ENCODE data around the gene VWA5B1. TPM values are rescaled to one million over a fixed set of nuclear protein-coding genes. Genes with fewer than 3 reads are reported as not detected.

The VWA5B1 gene
- total RNA-seq, 1 donor from 2014 or later, result 0.13 TPM

DNA sequence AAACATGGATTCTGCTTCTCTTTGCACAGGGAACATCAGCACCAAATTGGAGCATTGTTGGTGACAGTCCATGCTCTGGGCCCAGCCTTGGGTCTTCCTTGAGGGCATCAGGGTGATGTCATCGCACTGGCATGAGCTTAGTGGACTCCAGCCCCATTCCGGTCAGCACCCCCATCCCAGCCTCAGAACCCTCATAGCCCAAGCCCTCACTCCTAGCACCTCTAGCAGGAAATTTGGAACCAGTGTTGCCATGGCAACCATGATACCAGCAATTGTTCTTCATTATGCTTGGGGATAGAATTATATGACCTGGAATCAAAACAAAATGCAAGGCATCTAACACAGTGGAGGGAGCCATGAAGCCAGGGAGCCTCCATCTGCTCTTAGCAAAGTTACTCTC is 83.1 kb downstream of the VWA5B1 start:
- intact Hi-C loops (cut with DNase I), result no loop called here
- no peak for DNase-seq
- ATAC-seq (ENCODE audit: poor library complexity), result no peak

DNA sequence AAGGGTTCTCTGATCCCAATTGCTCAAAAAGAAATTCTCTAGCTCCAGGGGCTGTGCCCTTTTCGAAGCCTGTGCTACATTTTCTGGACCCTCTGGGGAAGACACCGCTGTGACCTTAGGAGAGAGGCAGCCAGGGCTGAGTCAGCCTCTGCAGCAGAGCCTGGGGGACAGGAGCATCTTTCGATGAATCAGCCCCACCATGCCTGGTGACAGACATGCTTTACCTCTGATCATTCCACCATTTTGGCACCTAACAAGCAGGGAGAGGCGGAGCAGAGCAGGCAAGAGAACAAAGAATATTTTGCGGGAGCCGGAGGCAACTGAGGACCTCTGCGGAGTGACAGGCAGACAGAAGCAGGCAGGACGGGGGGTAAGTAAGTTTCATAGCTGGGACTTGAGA is 84.9 kb downstream of the VWA5B1 start:
- intact Hi-C loops (cut with DNase I), result no loop called here
- ATAC-seq (ENCODE audit: poor library complexity), result no peak
- no peak for DNase-seq

DNA sequence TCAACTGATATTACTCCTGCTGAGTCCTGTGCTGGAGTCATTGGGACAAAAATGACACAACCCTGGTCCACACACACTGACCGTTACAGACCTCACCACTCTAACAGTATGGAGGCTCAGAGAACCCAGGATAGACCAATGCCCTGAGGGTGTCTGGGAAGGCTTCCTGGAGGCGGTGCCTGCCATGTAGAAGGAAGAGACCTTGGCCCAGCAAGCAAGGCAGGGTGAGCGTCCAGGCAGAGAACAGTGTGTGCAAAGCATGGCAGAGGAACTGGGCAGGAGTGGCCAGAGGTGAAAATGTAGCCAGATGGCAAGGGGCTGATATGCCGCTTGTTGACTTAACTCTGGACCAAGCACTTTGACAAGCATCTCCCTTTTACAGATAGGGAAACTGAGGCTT is 85.5 kb downstream of the VWA5B1 start:
- intact Hi-C loops (cut with DNase I), result no loop called here
- no peak for ATAC-seq (ENCODE audit: poor library complexity)
- DNase-seq, result no peak

DNA sequence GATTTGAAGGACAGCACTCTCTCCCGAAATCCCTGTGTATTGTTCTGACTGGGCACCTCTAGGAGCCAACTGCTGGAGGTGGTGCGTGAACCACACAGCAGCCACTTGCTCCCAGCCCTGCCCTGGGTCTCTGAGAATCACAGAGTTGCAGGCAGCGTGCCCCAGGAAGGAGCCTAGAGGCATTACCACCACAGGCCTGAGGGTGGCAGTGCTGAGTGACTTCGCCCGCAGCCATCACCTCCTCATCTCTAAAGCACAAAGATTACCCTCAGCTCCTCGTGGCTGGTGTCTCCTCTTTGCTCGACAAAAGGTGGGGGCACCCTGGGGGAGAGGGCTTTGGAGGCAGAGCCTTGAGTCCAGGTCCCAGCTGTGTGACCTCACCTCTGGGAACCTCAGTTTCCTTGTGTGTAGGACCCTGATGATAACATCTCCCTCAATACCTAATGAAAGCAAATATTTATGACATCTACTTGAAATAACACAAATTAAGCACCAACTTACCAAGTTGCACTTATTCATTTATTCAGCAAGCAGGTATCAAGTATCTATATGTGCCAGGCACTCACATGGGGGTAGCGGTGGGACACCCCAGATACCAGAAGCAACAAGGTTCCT is 86.3 kb downstream of the VWA5B1 start:
- DNase-seq (peak; percentile 68), ATAC-seq (ENCODE audit: poor library complexity) (peak; percentile 74)
- intact Hi-C loops (cut with DNase I), result no loop called here

DNA sequence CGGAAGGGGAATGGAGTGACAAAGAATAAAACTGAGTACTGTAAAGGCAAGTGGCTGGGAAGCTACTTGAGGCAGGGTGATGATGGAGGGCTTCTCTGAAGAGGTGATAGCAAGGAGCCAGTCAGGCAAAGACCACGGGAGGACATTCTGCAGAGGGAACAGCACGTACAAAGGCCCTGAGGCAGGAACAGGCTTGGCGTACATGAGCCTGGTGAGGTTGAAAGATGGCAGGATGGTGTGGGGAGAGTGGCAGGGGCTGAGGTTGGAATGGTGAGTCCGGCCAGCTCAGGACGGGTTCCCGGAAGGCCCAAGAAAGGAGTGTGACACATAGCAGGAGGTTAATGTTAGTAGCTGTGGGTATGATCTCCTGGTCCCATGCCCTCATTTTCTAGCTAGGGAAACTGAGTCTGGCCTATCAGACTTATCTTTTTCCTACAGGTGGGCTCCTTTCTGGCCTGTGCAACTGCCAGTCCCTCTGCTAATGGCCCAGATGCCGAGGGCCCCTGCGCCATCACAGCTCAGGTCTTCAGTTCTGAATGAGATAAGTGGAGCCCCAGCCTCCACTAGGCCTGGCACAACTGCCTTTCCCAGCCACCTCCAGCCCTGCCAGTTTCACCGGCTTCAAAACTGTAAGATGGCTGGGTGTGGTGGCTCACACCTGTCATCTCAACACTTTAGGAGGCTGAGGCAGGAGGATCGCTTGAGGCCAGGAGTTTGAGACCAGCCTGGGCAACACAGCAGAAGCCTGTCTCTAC is 87.0 kb downstream of the VWA5B1 start:
- no peak for ATAC-seq (ENCODE audit: poor library complexity)
- intact Hi-C loops (cut with DNase I), result no loop called here
- DNase-seq, result no peak

DNA sequence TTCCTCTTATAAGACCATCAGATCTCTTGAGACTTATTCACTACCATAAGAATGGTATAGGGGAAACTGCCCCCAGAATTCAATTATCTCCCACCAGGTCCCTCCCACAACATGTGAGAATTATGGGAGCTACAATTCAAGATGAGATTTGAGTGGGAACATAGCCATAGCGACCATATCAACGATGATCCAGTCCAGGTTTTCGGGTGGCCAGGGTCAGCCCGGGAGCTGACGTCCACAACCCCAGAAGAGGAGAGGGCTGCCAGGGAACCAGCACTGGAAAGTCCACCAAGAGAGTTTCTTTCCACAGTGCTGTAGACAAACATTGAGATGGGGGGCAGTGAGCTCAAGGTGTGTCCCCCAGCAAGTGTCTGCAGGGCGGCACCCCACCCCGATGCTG is 88.4 kb downstream of the VWA5B1 start:
- ATAC-seq (ENCODE audit: poor library complexity) (no peak), DNase-seq (no peak)
- intact Hi-C loops (cut with DNase I), result no loop called here

DNA sequence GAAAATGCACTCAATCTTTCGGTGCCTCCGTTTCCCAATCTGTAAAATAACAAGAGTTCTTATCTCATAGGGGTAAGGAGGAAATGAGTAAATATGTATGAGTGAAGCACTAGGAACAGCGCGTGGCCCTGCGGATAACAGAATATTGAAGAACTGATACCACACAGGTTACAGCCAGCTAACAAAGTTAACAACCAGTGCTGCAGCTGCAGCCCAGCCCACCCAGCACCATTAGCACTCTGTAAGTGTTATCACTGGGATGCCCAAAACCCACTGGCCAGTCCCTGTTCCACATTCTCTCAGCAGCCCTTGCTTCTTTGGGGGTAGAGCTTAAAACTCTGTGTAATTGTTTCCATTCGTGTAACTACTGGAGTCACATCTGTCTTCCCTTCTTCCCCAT is 89.5 kb downstream of the VWA5B1 start:
- intact Hi-C loops (cut with DNase I), result no loop called here
- DNase-seq, result no peak

DNA sequence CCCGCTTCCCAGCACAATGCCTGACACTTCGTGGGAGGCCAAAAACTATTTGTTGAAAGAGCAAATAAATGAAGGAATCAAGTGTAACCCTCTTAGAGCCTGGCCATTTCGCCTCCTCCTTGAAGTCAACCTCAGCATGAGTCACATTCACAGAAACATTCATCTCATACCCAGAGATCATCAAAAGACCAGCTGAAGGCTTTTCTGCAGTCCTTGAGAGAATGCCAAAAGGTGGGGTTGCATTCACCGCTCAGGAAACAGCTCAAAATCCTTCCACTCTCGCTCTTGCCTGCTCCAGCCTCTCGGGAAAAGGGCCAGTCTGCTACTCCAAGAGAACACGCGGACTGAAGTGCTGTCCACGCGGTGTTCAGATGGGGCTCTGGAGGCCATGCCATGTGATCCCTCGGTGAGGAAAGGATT is 90.0 kb downstream of the VWA5B1 start:
- intact Hi-C loops (cut with DNase I), result no loop called here
- DNase-seq, result no peak
- ATAC-seq (ENCODE audit: poor library complexity), result no peak

More for the DNA sequence above, 89.5 kb downstream of the VWA5B1 start:
- no peak for ATAC-seq (ENCODE audit: poor library complexity)

DNA sequence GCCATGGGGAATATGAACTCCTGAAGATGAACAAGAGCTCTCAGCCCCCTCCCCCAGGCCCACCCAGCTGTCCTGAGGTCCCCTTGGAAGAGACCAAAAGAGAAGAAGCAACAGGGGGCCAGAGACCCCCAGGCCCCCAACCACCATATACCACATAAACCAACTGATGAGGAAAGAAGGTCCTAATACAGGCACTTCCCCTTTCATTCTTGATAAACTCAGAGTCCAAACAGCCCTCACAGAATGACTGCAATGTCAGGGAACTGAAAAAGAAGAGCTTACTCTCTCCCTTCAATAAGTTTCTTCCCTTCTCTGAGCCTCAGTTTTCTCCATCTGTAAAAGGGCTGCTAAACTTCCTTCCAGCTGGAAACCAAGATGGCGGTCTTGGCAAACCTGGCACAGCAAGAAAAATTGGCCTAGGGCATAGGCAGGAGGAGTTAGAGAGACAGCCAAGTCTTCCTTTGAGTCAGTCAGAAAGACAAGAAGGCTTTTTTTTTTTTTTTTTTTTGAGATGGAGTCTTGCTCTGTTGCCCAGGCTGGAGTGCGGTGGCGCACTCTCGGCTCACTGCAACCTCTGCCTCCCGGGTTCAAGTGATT is 90.5 kb downstream of the VWA5B1 start:
- ATAC-seq (ENCODE audit: poor library complexity), result no peak
- intact Hi-C loops (cut with DNase I), result no loop called here

DNA sequence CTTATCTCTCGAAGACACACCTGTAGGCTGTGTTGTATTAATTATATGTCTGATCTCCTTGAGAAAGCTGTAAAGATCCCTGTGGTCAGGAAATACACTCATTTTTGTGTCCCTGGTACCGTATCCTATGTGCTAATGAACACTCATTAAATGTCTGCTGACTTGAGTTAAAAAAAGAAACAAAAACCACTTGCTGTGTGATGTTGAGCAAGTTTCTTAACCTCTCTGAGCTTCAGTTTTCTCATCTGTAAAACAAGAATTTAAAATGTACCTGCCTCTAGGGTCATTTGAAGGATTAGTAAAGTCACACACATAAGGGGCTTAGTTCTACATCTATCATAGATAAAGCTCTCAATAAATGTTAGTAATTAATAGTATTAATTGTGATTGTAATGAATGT is 91.3 kb downstream of the VWA5B1 start:
- DNase-seq (no peak), ATAC-seq (ENCODE audit: poor library complexity) (no peak)
- intact Hi-C loops (cut with DNase I), result no loop called here

More for the DNA sequence above, 90.5 kb downstream of the VWA5B1 start:
- no peak for DNase-seq

DNA sequence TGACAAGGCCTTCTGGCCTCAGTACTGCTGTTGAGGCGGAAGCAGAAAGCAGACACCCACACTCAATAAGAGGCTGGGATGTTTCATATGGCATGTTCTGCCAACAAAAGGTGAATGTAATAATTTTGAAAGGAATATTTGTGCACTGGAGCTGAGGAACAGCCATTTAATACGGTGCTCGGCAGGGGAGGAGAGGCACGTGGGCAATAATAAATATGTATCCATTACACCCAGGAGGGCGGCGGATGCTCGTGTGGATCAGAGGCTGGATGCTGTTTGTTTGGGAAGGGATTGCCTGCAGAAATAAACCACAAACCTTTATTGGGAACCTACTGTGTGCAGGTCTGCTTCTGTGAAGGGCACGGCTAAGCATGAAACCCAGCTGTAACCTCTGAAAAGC is 92.0 kb downstream of the VWA5B1 start:
- intact Hi-C loops (cut with DNase I), result no loop called here
- ATAC-seq (ENCODE audit: poor library complexity) (no peak), DNase-seq (no peak)

DNA sequence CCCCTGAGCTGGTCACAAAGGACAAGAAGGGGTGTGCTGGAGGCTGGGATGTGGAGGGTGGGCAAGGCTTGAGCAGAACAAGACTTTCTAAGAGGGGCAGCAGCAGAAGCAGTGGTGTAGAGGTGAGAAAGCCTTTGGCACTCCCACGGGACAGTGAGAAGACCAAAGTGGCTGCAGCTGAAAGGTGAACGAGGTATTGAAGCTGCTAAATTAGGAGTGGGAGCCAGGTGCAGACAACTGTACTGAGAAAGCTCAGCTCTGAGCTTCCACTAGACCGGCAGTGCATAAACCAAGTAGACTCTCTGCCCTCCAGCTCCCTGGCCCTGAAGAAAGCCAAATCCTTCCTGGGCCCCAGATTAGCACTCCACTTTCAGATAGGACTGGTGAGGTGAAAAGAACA is 93.0 kb downstream of the VWA5B1 start:
- DNase-seq (no peak), ATAC-seq (ENCODE audit: poor library complexity) (no peak)
- intact Hi-C loops (cut with DNase I), result no loop called here

DNA sequence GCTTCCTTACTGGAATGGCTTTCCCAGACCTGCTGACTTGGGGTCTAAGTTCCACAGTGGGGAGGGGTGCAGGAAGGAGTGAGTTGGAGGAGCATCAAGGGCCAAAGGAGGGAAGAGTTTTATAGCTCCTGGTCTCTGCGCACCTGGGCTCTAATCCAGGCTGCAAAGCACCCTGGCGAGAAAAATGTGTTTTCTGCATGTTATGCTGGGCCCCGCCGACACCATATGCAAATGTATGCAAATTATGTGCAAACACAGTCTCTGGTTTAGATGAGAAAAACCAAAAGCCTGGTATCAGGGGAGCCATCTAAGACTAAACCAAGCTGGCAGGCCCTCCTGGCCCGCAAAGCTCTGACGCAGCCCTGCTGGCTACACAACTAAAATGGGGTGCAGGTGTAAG is 95.0 kb downstream of the VWA5B1 start:
- ATAC-seq (ENCODE audit: poor library complexity) (no peak), DNase-seq (no peak)
- intact Hi-C loops (cut with DNase I), result no loop called here

DNA sequence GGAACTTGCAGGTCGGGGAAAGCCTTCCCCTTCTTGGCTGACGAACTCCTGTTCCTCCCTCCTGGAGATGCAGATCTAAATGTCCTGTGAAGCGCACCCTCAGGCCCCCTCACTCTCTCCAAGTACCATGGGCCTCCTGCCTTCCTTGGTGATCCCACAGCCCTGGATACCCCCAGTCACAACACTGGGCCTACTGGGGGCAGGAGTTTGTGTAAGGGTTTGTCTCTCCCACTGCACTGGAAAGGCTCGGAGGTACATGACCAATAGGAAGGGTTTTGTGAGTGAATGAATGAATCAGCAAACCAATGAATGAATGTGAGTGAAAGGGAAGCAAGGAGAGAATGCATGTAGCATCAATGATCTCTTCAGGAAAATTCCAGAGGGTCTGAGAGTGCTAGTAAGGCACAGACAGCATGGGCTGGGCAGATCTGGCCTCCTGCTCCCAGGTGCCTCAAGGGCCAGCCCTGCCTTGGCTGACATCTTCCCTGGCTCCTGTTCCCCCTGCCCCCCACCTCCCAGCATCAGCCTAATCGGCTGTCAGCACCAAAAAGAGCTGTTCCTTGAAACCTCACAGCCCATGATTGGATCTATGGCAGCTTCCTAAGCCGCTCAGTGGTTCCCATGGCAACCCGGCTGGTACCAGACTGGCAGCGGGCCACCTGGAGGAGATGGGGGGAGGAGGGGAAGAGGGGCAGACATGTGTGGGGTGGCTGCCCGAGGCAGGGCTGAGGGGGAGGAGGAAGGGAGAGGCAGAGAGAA is 95.8 kb downstream of the VWA5B1 start:
- ATAC-seq (ENCODE audit: poor library complexity) (no peak), DNase-seq (no peak)
- intact Hi-C loops (cut with DNase I), result no loop called here

DNA sequence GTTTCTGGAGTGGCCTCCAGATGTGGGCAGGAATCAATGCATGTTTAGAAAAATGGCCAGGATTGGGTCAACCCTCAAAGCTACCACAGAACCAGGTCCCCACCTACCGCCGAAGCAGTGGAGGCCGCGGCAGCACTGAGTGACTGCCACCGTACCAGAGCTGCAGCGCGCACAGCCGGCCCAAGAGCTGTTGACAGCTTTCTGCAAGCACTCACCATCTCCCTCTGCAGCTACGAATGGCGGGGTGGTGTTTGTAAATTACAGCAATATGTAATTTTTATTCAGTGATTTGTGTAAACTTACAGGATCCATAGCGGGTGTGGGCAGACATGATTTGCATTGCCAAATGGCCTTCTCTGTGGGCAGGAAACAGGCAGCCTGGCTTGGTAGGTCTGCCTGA is 98.9 kb downstream of the VWA5B1 start:
- intact Hi-C loops (cut with DNase I), result no loop called here

DNA sequence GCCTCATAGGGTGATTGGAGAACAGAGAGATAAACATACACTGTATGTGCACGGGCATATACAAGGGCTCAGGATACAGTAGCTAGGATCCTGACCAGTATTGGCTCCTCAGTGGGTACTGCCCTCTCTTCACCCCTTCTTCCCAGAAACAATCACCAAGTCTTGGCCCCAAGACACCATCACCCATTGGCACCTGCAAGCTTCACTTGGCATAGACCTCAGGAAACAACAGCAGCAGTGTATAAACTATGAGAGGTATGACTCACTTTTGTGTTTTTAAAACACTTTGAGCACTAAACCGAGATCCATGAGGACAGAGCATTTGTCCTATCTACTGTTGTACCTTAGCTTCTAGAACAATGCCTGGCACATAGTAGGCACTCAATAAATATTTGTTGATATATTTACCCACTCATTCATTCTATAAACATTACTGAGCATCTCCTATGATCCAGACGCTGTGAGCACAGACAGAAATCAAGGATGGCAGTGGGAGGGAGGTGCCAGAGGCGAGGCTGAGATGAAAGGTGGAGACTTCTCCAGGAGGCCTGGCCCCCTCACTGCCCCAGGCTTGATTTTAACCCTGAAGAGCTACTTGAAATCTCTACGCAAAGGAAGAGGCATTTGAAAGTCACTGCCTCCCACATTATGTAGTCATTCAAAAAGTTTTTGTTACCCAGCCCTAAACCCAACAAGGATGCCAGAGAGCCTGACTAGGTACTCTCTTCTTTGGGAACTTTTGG is 100.1 kb downstream of the VWA5B1 start:
- intact Hi-C loops (cut with DNase I), result no loop called here
- no peak for DNase-seq
- no peak for ATAC-seq (ENCODE audit: poor library complexity)

More for the DNA sequence above, 98.9 kb downstream of the VWA5B1 start:
- no peak for ATAC-seq (ENCODE audit: poor library complexity)
- DNase-seq, result no peak

DNA sequence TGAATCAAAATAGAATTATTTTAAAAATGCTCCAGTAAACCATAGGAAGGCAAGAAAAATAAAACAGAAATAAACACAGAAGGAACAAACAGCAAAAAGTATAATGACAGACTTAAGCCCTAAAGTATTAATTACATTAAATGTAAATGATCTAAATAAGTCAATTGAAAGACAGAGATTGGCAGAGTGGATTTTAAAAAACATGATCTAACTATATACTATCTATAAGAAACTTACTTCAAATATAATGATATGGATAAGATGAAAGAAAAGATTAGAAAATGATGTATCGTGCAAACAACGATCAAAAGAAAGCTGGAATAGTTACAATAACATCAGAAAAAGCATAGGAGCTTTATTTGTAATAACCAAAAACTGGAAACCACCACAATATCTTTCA is 104.6 kb downstream of the VWA5B1 start:
- no peak for ATAC-seq (ENCODE audit: poor library complexity)
- intact Hi-C loops (cut with DNase I), result no loop called here
- no peak for DNase-seq

DNA sequence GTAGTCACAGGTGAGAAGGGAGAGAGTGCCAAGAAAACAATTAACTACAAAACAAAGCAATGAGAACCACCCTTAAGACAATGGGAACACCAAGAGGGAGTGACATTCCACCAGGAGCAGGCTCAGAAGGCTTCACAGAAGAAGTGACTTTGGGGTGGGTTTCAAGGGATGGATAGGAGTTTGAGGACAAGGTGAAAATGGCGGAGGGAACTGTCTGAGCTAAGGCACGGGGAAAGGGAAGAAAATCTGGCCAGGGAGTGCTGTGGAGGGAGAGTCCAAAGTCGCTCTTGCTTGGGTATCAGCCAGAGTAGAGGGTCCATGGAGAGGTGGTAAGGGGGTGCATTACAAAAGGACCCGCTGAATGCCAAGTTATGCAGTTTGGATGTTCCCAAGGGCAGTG is 108.1 kb downstream of the VWA5B1 start:
- DNase-seq, result no peak
- ATAC-seq (ENCODE audit: poor library complexity), result no peak
- intact Hi-C loops (cut with DNase I), result no loop called here

DNA sequence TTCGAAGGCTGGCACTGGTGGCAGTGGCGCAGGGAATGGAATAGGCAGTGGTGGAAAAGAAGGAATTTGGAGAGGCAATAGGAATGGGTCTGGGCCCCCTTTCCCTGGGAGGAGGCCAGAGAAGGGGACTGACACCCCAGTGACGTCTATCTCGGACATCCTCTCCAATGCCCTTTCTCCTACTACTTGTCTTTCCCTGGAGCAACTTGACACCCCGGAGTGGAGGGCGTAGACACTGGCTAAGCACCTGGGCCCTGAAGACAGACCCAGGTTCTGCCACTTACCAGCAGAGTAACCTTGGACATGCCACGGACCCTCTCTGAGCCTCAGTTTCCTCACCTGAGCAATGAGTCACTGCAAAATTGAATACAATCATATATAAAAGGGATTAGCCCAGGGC is 108.5 kb downstream of the VWA5B1 start:
- intact Hi-C loops (cut with DNase I), result no loop called here
- no peak for ATAC-seq (ENCODE audit: poor library complexity)
- no peak for DNase-seq
